GM12891 (cell line): ENCODE data around the gene NRSN2.

ENCODE experiments used
- PAX5 ChIP-seq: IDR thresholded peaks from 2 replicates; pipeline ENCODE4 v1.6.1; 2011; ENCODE audit warnings: low read length, moderate library complexity, mild to moderate bottlenecking; ENCODE audit not compliant: insufficient read depth, severe bottlenecking
- POLR2A ChIP-seq: IDR thresholded peaks from 2 replicates; pipeline ENCODE4 v1.6.1; 2011; ENCODE audit warnings: low read depth, low read length, control low read depth
- POLR2AphosphoS5 ChIP-seq: IDR thresholded peaks from 2 replicates; pipeline ENCODE4 v1.6.1; 2011; ENCODE audit warnings: low read depth, low read length, control low read depth
- SPI1 ChIP-seq: IDR thresholded peaks from 2 replicates; pipeline ENCODE4 v1.6.1; 2011; ENCODE audit warnings: low read depth, low read length, control low read depth
- TAF1 ChIP-seq: IDR thresholded peaks from 2 replicates; pipeline ENCODE4 v1.6.1; 2011; ENCODE audit warnings: low read depth, low read length, control low read depth

DNA sequence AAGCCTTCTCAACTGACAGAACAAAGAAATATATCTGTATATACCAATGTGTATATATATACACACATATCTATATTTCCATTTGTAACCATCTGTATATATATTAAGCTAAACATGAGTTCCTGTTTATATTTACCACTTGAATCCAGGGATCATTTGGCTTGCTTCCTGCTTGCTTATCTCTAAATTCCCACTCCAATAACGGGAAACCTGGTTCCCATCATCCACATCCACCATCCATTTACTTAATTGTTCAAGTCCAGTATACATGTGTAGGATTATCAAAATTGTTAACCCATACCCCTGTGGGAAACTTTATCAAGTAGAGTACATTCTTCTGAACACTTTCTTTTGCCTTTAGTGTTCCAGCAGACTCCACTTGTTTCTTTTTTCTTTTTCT is 34.0 kb upstream of the NRSN2 start:
- TF ChIP-seq POLR2A: no peak
- no peak for TF ChIP-seq TAF1
- no peak for TF ChIP-seq POLR2AphosphoS5
- TF ChIP-seq SPI1: no peak
- TF ChIP-seq PAX5: no peak
